Body of pancreas (tissue), 4 donors: ENCODE data around the gene ETS1.

ENCODE experiments used
- CTCF ChIP-seq, 7 experiments: fragments of 450-650 bp in 4 of 7; fragments of 200-600 bp in 3 of 7; sonication (generic) in 3 of 7; IDR thresholded peaks; one replicate each; pipeline ENCODE4 v1.5.1; 2016 to 2019; ENCODE audit warnings: antibody characterized with exemption in 7 of 7
- POLR2A ChIP-seq, 3 donors: fragments of 450-650 bp; IDR thresholded peaks; one replicate each; pipeline ENCODE4 v1.6.1; 2016; ENCODE audit warnings: antibody characterized with exemption in 3 of 3, mild to moderate bottlenecking in 2 of 3

- TF ChIP-seq POLR2A (IDR thresholded peaks at IDR 0.05) = no peak
- no peak for TF ChIP-seq CTCF (IDR thresholded peaks at IDR 0.05)
Measured at GRCh38 chr11:128574576-128575011, 12.8 kb downstream of the ETS1 start.
